ENCODE results near the gene ERMP1. TPM values are rescaled to one million over a fixed set of nuclear protein-coding genes. Genes with fewer than 3 reads are reported as not detected.

Gene ERMP1
- total and polyA plus RNA-seq, 10 of the 15 experiments (the other 5 are each of a cell fraction or from before 2014, with no cell fraction given) = 2.4 to 42.1 (median 8.1) TPM

GRCh38 chr9:5845157-5845531 is 12.2 kb upstream of the ERMP1 start:
- intact Hi-C loops (cut with micrococcal nuclease; ENCODE audit: unreplicated experiment) (no loop called here), in situ Hi-C loops (cut with MboI) (no loop called here)
- ChIA-PET CTCF (interaction anchor here (0.8 to 4.6 kb wide), 3 partner anchors 10 to 29 kb away, joined by 3 to 53 read pairs (median 4); partner anchors contain the start of gene ERMP1), POLR2A (interaction anchor here (0.6 to 0.9 kb wide), 4 partner anchors 13 to 1372 kb away, joined by 3 to 5 read pairs (median 4); no protein-coding TSS in a partner anchor), RAD21 (ENCODE audit: unreplicated experiment) (interaction anchor here (0.6 to 4.0 kb wide), 4 partner anchors 13 to 38 kb away, joined by 3 to 42 read pairs (median 4); partner anchors contain the start of gene ERMP1), SMC1A (ENCODE audit: uncharacterized antibody, unreplicated experiment) (interaction anchor here (0.6 to 4.7 kb wide), 4 partner anchors 13 to 42 kb away, joined by 3 to 75 read pairs (median 3); partner anchors contain the start of gene ERMP1)
- no peak for ATAC-seq
- Histone ChIP-seq H3K9me3 (replicated peaks; ENCODE audit: control insufficient read depth, insufficient read depth, low read length) (peaks cover 3% of the 10 kb centered on the region; the same call in 2 of the 3 replicates), H4K20me1 (ENCODE audit: control insufficient read depth, insufficient read depth) (no peaks in the 10 kb centered on the region), H3K9ac (ENCODE audit: control insufficient read depth, insufficient read depth, low read length) (no peak overlapping the region), H3K4me2 (ENCODE audit: control insufficient read depth, insufficient read depth) (no peak overlapping the region), H3K79me2 (ENCODE audit: control insufficient read depth, insufficient read depth, low read length) (no peaks in the 10 kb centered on the region), H3K27me3 (replicated peaks in 1 of 2; ENCODE audit: control insufficient read depth in 2 of 2, insufficient read depth in 2 of 2, low read length in 1 of 2) (no peaks in the 10 kb centered on the region), H3K36me3 (ENCODE audit: control insufficient read depth in 2 of 2, insufficient read depth in 2 of 2, low read length in 1 of 2) (no peaks in the 10 kb centered on the region), H3K4me3 (no peak overlapping the region), H2AFZ (ENCODE audit: control insufficient read depth, low read depth, low read length) (peak overlapping the region; percentile 74), H3K27ac (ENCODE audit: control insufficient read depth, insufficient read depth) (peak overlapping the region; percentile 38), H3K4me1 (ENCODE audit: control insufficient read depth, insufficient read depth, low read length) (peaks cover 48% of the 10 kb centered on the region)
- TF ChIP-seq RBBP5 (conservative IDR thresholded peaks at IDR 0.05) (no peak), ATF2 (IDR thresholded peaks at IDR 0.05; ENCODE audit: low read length) (no peak), NRF1 (conservative IDR thresholded peaks at IDR 0.05; ENCODE audit: low read depth, low read length) (no peak), SP1 (IDR thresholded peaks at IDR 0.05; ENCODE audit: low read depth, low read length) (no peak)
- 100% methylated on average over 1 of the region's 1 CpG for WGBS (ENCODE audit: insufficient coverage, insufficient replicate concordance, low lambda C conversion rate, missing lambda C conversion rate)
- BruUV-seq (replicated peaks) = no TSS peak
- no peak for FAIRE-seq
- no peak for DNase-seq (ENCODE audit: low read depth, low spot score)

Data from GM12878 (cell line).